H4 (cell line): ENCODE data around the gene FOXRED2. TPM values are rescaled to one million over a fixed set of nuclear protein-coding genes. Genes with fewer than 3 reads are reported as not detected.
"Not testable (repeated sequence)": the region's sequence is repeated elsewhere in the genome, so short reads cannot be mapped to it uniquely, and the experiment has no call there.

ENCODE experiments used
- DNase-seq: peaks from one replicate; pipeline ENCODE4 v3.0.0-alpha.2; 2015; ENCODE audit warnings: low spot score
- total RNA-seq: library from RNA; depleted of rRNA; stranded (reverse); fragments of >200 nt; shearing (Covaris generic); gene quantifications from 2 replicates; pipeline ENCODE4 v1.2.3, GENCODE V29; 2014; rRNA removed

FOXRED2 gene
- total RNA-seq = 17.8 and 21.6 TPM in 2 replicates

DNA sequence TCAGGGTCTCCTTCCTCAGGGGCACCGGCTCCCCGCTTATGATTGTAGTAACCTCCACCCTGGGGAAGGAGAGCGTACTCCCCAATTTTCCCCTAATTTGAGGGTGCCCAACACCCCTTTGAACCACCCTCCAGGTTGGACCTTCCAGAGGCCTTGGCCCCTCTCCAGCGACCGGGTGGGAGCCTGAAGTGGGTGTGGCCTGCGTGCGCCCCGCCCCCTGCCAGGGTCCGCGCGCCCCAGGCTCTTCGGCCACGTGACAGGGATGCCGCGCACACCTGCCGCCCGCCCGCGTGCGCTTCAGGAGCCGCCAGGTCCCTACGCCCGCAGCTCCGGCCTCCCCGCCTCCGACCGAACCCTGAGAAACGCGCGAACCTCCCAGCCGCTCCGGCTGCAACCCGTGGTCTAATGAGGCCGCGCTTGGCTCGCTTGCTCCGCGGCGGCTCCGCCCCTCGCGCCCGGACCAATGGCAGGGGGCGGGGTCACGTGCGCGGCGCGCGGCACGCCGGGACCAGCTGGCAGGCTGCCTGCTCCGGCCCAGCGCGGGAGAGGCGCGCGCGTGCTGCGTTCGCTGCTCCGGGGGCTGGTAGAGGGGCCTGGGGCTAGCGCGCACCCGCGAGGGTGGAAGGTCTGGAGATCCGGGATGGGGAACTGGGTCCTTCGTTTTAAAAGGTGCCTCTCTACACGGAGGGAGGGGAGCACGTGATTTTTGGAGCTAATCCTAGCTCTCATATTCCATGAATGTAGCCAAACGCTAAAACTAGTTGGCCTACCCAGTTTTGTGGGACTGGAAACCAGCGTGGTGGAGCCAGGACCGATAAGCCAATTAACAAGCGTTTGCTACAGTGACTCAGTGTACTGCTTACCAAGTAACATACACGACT, at the start of gene FOXRED2:
Gene FOXRED2, minus strand, starts transcription at position 404 of the 881 bp plus-strand sequence. CDS start 618 bp downstream, outside the sequence.
- peak; percentile 62 for DNase-seq

GRCh38 chr22:36554098-36554497, 47.3 kb upstream of the FOXRED2 start:
- peak; percentile 18 for DNase-seq

- DNase-seq = no peak
These were observed 45.4 kb upstream of the FOXRED2 start for GRCh38 chr22:36552289-36552688.

DNA sequence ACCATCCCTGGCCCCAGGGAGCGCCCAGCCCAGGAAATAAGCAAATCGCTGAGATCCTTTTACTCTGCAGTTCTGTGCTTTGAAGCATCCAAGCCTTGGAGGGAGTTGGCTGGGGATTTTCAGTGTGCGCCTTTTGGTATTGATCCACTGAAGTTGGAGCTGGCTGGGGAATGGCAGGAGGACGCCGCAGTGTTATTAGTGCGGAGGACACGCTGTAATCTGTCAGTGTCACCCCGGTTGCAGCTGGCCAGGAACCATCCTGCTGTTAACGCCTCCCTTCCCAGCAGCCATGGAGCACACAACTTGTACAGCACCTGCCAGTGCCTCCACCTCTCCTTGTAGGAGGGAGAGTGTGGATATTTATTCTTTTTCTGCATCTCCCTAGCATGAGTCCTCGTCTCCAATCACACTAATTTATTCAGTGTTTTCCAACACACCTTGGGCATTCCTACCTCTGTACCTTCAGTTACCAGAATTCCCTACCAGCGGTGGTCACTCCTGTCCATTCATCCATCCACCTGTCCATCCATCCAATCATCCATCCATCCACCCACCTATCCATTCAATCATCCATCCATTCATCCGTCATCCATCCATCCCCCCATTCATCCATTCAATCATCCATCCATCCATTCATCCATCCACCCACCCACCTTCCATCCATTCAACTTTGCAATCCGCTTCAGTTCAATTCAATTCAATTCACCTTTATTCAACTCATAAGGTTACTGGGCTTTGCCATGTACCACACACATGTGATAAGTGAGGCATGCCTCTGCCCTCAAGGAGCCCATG, 44.1 kb upstream of the FOXRED2 start:
- no peak for DNase-seq

DNA sequence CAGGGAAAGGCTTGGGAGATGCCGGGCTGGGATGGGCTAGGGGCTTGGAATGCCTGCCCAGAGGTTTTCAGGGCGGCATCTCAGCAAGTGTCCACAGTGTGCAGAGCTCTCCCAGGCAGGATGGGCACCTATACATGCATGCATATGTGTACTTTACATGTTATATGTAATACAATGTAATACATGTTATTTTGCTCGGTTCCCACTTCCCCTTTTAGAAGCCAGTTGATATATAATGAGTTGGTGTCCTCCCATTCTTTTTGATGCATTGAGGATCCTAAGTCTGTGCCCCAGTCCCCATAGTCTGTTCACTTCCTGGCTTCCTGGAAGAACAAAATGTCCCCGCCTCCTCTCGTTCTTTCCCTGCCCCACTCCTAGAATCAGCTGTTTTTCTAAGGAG, 42.2 kb upstream of the FOXRED2 start:
- DNase-seq = no peak

- DNase-seq = no peak
These were observed 41.8 kb upstream of the FOXRED2 start for GRCh38 chr22:36548606-36549005.

- DNase-seq = peak; percentile 65
These were observed 40.1 kb upstream of the FOXRED2 start for GRCh38 chr22:36546932-36547331.

- peak; percentile 62 for DNase-seq
These were observed 39.4 kb upstream of the FOXRED2 start for GRCh38 chr22:36546092-36546804.

DNA sequence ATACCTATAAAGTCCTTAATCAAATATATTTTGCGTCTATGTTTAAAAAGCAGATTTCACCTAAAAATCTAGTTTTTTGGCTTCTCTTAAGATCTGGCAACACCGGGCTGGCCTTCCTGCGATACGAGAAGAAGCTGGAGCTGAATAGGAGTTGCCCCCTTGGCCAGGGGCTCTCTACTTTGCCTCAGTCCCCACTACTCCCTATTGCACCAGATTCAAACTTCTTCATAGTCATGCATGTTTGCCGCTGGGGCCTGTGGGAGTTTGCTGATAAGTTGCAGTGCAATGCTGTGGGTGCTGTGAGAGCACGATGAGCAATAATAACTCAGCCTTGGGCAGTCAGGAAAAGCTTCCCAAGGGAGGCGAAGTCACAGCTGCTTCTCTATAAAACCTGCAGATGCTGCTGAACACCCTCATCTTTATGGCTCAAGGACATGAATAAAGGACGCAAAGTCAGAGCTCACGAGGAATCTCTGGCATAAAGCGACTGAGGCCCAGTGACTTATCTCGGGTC, 37.3 kb upstream of the FOXRED2 start:
- no peak for DNase-seq

DNA sequence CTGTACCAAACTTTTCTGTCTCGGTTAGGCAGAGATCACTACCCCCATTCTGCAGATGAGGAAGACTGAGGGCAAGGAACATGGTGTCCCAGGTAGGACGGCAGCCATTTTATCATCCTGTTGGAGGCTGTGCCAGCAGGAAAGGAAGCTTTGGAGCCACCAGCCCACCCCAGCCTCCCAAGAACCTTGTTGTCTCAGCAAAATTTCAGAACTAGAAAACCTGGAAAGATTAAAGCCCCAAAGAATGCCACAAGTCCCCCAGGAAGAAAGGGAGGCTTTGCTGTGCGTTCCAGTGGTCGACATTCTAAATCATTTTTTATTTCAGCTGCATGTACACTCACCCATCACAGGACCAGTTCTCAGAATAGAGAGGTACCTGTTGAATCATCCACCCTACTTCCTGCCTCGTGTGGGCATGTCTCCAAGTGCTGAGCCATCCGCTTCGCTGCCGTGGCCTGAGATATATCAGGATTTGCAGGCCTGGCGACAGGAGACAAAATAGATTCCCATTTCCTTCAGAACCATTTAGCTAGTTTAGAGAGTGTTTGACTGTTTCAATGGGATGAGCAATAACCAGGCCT, 35.1 kb upstream of the FOXRED2 start:
- peak; percentile 78 for DNase-seq

GRCh38 chr22:36540867-36541642, 34.2 kb upstream of the FOXRED2 start:
- DNase-seq = peak; percentile 70

DNA sequence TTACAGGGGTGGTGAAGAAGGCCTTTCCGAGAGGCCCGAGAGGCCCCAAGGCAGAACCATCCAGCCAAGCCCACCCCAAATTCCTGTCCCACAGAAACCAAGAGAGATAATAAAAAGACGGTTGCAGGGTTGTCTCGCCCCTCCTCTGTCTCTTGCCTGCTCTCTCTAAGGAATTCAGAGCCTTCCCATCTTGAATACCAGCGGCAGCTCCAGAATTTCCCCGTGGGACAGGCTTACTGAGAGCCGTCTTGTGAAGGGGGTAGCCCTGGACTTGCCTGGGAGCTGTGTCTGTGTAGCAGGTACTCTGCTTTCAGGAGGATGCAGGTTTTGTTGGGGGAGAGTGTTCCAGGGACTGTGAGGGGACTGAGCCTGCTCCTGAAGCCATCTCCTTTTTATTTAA, 31.7 kb upstream of the FOXRED2 start:
- DNase-seq = no peak

- DNase-seq = no peak
These were observed 29.9 kb upstream of the FOXRED2 start for GRCh38 chr22:36536717-36537116.

GRCh38 chr22:36533320-36533719, 26.5 kb upstream of the FOXRED2 start:
- not testable (repeated sequence) for DNase-seq

DNA sequence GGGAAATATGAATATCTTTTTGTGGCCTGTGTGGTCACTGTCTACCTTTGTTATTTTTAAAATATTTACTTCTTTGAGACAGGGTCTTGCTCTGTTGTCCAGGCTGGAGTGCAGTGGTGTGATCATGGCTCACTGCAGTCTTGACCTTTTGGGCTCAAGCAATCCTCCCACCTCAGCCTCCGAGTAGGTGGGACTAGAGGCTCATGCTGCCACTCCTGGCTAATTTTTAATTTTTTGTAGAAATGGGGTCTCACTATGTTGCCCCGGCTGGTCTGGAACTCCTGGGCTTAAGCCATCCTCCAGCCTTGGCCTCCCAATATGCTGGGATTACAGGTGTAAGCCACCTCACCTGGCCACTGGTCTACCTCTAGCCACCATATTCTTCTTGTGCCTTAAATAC, 25.6 kb upstream of the FOXRED2 start:
- DNase-seq = no peak

- DNase-seq = peak; percentile 98
These were observed 22.2 kb upstream of the FOXRED2 start, which contains the start of gene EIF3D for GRCh38 chr22:36528795-36529751. TSS of gene EIF3D (minus strand) at chr22:36529166. CDS start at chr22:36526121, 3,045 bp downstream.

GRCh38 chr22:36528341-36528740, 21.5 kb upstream of the FOXRED2 start:
- no peak for DNase-seq

GRCh38 chr22:36522662-36523061, 15.8 kb upstream of the FOXRED2 start:
- no peak for DNase-seq

- no peak for DNase-seq
These were observed 13.6 kb upstream of the FOXRED2 start for GRCh38 chr22:36520423-36520822.
